Activated CD8-positive, alpha-beta memory T cell treated with anti-CD3 and anti-CD28 coated beads, Interleukin-2, amount 50 U/mL, for 1 hour (primary cell): ENCODE data around the gene SPPL2A.
"Not testable (repeated sequence)": the region's sequence is repeated elsewhere in the genome, so short reads cannot be mapped to it uniquely, and the experiment has no call there.

Experiments
- DNase-seq: peaks from one replicate; pipeline ENCODE4 v3.0.0-alpha.2; 2020; ENCODE audit errors: extremely low read depth

The SPPL2A gene

GRCh38 chr15:50767332-50767861 is 1.9 kb upstream of the SPPL2A start:
- DNase-seq, result no peak

- DNase-seq, result no peak
Measured at GRCh38 chr15:50764461-50765194, 878 bp downstream of the SPPL2A start.

GRCh38 chr15:50758712-50759205 is 6.7 kb downstream of the SPPL2A start:
- no peak for DNase-seq

GRCh38 chr15:50753463-50753862 is 12.0 kb downstream of the SPPL2A start:
- no peak for DNase-seq

- DNase-seq, result no peak
Measured at GRCh38 chr15:50751394-50751793, 14.1 kb downstream of the SPPL2A start.

GRCh38 chr15:50750227-50750705 is 15.2 kb downstream of the SPPL2A start:
- no peak for DNase-seq

GRCh38 chr15:50747523-50747922 is 18.0 kb downstream of the SPPL2A start:
- DNase-seq, result no peak

GRCh38 chr15:50744601-50745000 is 20.9 kb downstream of the SPPL2A start:
- no peak for DNase-seq

- DNase-seq, result no peak
Measured at GRCh38 chr15:50740955-50741354, 24.6 kb downstream of the SPPL2A start.

- no peak for DNase-seq
Measured at GRCh38 chr15:50736823-50737222, 28.7 kb downstream of the SPPL2A start.

GRCh38 chr15:50735156-50735555 is 30.4 kb downstream of the SPPL2A start:
- no peak for DNase-seq

- no peak for DNase-seq
Measured at GRCh38 chr15:50726315-50726714, 39.2 kb downstream of the SPPL2A start.

- no peak for DNase-seq
Measured at GRCh38 chr15:50718700-50719125, 46.8 kb downstream of the SPPL2A start.

GRCh38 chr15:50712018-50712417 is 53.5 kb downstream of the SPPL2A start:
- no peak for DNase-seq

- no peak for DNase-seq
Measured at GRCh38 chr15:50710585-50710984, 54.9 kb downstream of the SPPL2A start.

- DNase-seq, result no peak
Measured at GRCh38 chr15:50707878-50708427, 57.6 kb downstream of the SPPL2A start.

- DNase-seq, result no peak
Measured at GRCh38 chr15:50702762-50703334, 62.7 kb downstream of the SPPL2A start.

GRCh38 chr15:50698101-50698500 is 67.4 kb downstream of the SPPL2A start:
- DNase-seq, result no peak

- DNase-seq, result no peak
Measured at GRCh38 chr15:50697109-50697797, 68.3 kb downstream of the SPPL2A start.

- DNase-seq, result not testable (repeated sequence)
Measured at GRCh38 chr15:50694634-50695165, 70.8 kb downstream of the SPPL2A start.

- no peak for DNase-seq
Measured at GRCh38 chr15:50687302-50687902, 78.1 kb downstream of the SPPL2A start.
